Ishikawa (cell line): Measurements from ENCODE around the gene CADM3.

Experiments
- EGR1 ChIP-seq: IDR thresholded peaks from 2 replicates; pipeline ENCODE4 v1.6.1; 2012
- MAX ChIP-seq: IDR thresholded peaks from 2 replicates; pipeline ENCODE4 v1.6.1; 2012
- RAD21 ChIP-seq: IDR thresholded peaks from 2 replicates; pipeline ENCODE4 v1.6.1; 2012; ENCODE audit warnings: low read depth
- TAF1 ChIP-seq: IDR thresholded peaks from 2 replicates; pipeline ENCODE4 v1.6.1; 2012; ENCODE audit warnings: low read depth, mild to moderate bottlenecking
- TCF12 ChIP-seq: IDR thresholded peaks from 2 replicates; pipeline ENCODE4 v1.6.1; 2012; ENCODE audit warnings: low read depth

GRCh38 chr1:159140474-159140873, 30.9 kb upstream of the CADM3 start:
- TF ChIP-seq RAD21 (no peak), TCF12 (no peak), TAF1 (no peak), MAX (no peak), EGR1 (no peak)
